H1 (cell line): ENCODE results near the gene IFT80. TPM values are rescaled to one million over a fixed set of nuclear protein-coding genes. Genes with fewer than 3 reads are reported as not detected.

Experiments
- CTCF ChIA-PET: fragments of 300-600 bp; sonication (Branson Sonifier 250); formaldehyde crosslinking; loops from one replicate; lab custom pipeline; 2021; ENCODE audit not compliant: partially characterized antibody; lab: Charles Lee
- POLR2A ChIA-PET: fragments of 300-600 bp; sonication (Branson Sonifier 250); formaldehyde crosslinking; loops from one replicate; lab custom pipeline; 2021; ENCODE audit warnings: inconsistent platforms; ENCODE audit not compliant: partially characterized antibody; lab: Charles Lee
- DNase-seq, 2 experiments: peaks; one replicate each; pipeline versions ENCODE4 v3.0.0 to v3.0.0-alpha.2; 2010 to 2022; ENCODE audit warnings: low spot score in 2 of 2, low read depth in 1 of 2, mixed read lengths in 1 of 2
- FAIRE-seq: peaks from 2 replicates; lab custom pipeline; 2011; peaks lifted over from hg19 to GRCh38; lab: Jason Lieb, UNC
- H2AFZ ChIP-seq: 2 replicates; pipeline ENCODE4 v1.8.1; 2012; ENCODE audit warnings: low read length, inconsistent platforms
- H2AK5ac ChIP-seq: 2 replicates; pipeline ENCODE4 v1.6.1; 2013; ENCODE audit warnings: low read depth, low read length
- H2BK120ac ChIP-seq: replicated peaks from 2 replicates; pipeline ENCODE3; 2013; ENCODE audit warnings: low read depth, low read length, inconsistent platforms
- H2BK12ac ChIP-seq: 2 replicates; pipeline ENCODE4 v1.6.1; 2013; ENCODE audit warnings: low read depth, low read length
- H2BK15ac ChIP-seq: 2 replicates; pipeline ENCODE4 v1.6.1; 2013; ENCODE audit warnings: low read length
- H2BK20ac ChIP-seq: 2 replicates; pipeline ENCODE4 v1.6.1; 2013; ENCODE audit warnings: low read length
- H2BK5ac ChIP-seq: 2 replicates; pipeline ENCODE4 v1.6.1; 2013; ENCODE audit warnings: low read depth, low read length
- H3K14ac ChIP-seq: 2 replicates; pipeline ENCODE4 v1.6.1; 2013; ENCODE audit warnings: inconsistent platforms; ENCODE audit not compliant: insufficient read length
- H3K18ac ChIP-seq: 2 replicates; pipeline ENCODE4 v1.6.1; 2013; ENCODE audit warnings: low read length; ENCODE audit errors: extremely low read depth
- H3K23ac ChIP-seq: 2 replicates; pipeline ENCODE4 v1.6.1; 2013; ENCODE audit warnings: inconsistent platforms; ENCODE audit not compliant: insufficient read length
- H3K23me2 ChIP-seq: 2 replicates; pipeline ENCODE4 v1.6.1; 2013; ENCODE audit warnings: low read depth, low read length
- H3K27ac ChIP-seq: 2 replicates; pipeline ENCODE4 v1.6.1; 2011; ENCODE audit warnings: low read depth, low read length, inconsistent platforms
- H3K27me3 ChIP-seq, 4 experiments: replicated peaks in 1 of 4; 1 replicate in 1 of 4; 2 replicates in 3 of 4; pipeline versions ENCODE4 v1.6.1 to v1.8.1; 2011 to 2013; ENCODE audit warnings: low read length in 3 of 4, mild to moderate bottlenecking in 3 of 4, inconsistent platforms in 2 of 4, mixed read lengths in 2 of 4, moderate library complexity in 1 of 4; ENCODE audit not compliant: control insufficient read depth in 3 of 4, insufficient read depth in 3 of 4; ENCODE audit errors: extremely low read depth in 1 of 4
- H3K36me3 ChIP-seq, 4 experiments: 2 replicates each; pipeline versions ENCODE4 v1.6.1 to v1.8.1; 2011 to 2013; ENCODE audit warnings: mild to moderate bottlenecking in 4 of 4, low read length in 3 of 4, moderate library complexity in 2 of 4, control low read depth in 1 of 4, inconsistent platforms in 1 of 4; ENCODE audit not compliant: insufficient read depth in 4 of 4, control insufficient read depth in 2 of 4
- H3K4ac ChIP-seq: replicated peaks from 2 replicates; pipeline ENCODE3; 2013; ENCODE audit warnings: low read length, low read depth, mixed read lengths, inconsistent platforms; ENCODE audit not compliant: insufficient read length
- H3K4me1 ChIP-seq, 4 experiments: replicated peaks in 1 of 4; 1 replicate in 1 of 4; 2 replicates in 3 of 4; pipeline versions ENCODE4 v1.6.1 to v1.8.1; 2011 to 2013; ENCODE audit warnings: low read length in 3 of 4, inconsistent platforms in 2 of 4, mixed read lengths in 1 of 4; ENCODE audit not compliant: insufficient read depth in 4 of 4, control insufficient read depth in 3 of 4
- H3K4me2 ChIP-seq, 2 experiments: 2 replicates each; pipeline versions ENCODE4 v1.6.1 to v1.8.1; 2011 to 2013; ENCODE audit warnings: low read depth in 2 of 2, low read length in 2 of 2, control low read depth in 1 of 2, inconsistent platforms in 1 of 2, mild to moderate bottlenecking in 1 of 2; ENCODE audit not compliant: insufficient read depth in 1 of 2
- H3K4me3 ChIP-seq, 4 experiments: fragments of 200-600, 300-600 bp in 1 of 4; sonication (generic), shearing (Covaris generic), sonication (Bioruptor Twin) in 1 of 4; 2 replicates each; pipeline versions ENCODE4 v1.5.1 to v1.8.1; 2011 to 2016; ENCODE audit warnings: low read length in 4 of 4, low read depth in 3 of 4, control low read depth in 2 of 4, inconsistent platforms in 2 of 4, mild to moderate bottlenecking in 2 of 4, mixed read lengths in 1 of 4, moderate library complexity in 1 of 4; ENCODE audit not compliant: insufficient read depth in 2 of 4; ENCODE audit errors: extremely low read depth in 1 of 4
- H3K56ac ChIP-seq: replicated peaks from 2 replicates; pipeline ENCODE3; 2013; ENCODE audit warnings: low read depth, mild to moderate bottlenecking, mixed read lengths, low read length, inconsistent platforms; ENCODE audit not compliant: insufficient read length
- H3K79me1 ChIP-seq: 2 replicates; pipeline ENCODE4 v1.6.1; 2013; ENCODE audit warnings: low read depth, low read length, control low read depth
- H3K79me2 ChIP-seq, 2 experiments: 2 replicates each; pipeline versions ENCODE4 v1.6.1 to v1.8.1; 2012 to 2013; ENCODE audit warnings: low read length in 2 of 2, mild to moderate bottlenecking in 2 of 2, inconsistent platforms in 1 of 2; ENCODE audit not compliant: insufficient read depth in 2 of 2, control insufficient read depth in 1 of 2
- H3K9ac ChIP-seq, 4 experiments: replicated peaks in 1 of 4; 1 replicate in 1 of 4; 2 replicates in 3 of 4; pipeline versions ENCODE4 v1.6.1 to v1.8.1; 2011 to 2013; ENCODE audit warnings: low read depth in 3 of 4, low read length in 3 of 4, control low read depth in 2 of 4, mild to moderate bottlenecking in 2 of 4, moderate library complexity in 2 of 4, inconsistent platforms in 1 of 4; ENCODE audit errors: extremely low read depth in 1 of 4
- H3K9me3 ChIP-seq, 2 experiments: 2 replicates each; pipeline versions ENCODE4 v1.6.1 to v1.8.1; 2012 to 2013; ENCODE audit warnings: mild to moderate bottlenecking in 2 of 2, moderate library complexity in 2 of 2, control low read depth in 1 of 2, inconsistent platforms in 1 of 2, low read depth in 1 of 2, low read length in 1 of 2, mixed read lengths in 1 of 2; ENCODE audit not compliant: insufficient read depth in 2 of 2
- H4K20me1 ChIP-seq, 2 experiments: replicated peaks in 1 of 2; 2 replicates each; pipeline versions ENCODE3 to v1.8.1; 2011 to 2013; ENCODE audit warnings: inconsistent platforms in 2 of 2, low read length in 2 of 2, mild to moderate bottlenecking in 1 of 2; ENCODE audit not compliant: insufficient read depth in 2 of 2, control insufficient read depth in 1 of 2
- H4K5ac ChIP-seq: 2 replicates; pipeline ENCODE4 v1.6.1; 2013; ENCODE audit warnings: low read length, low read depth, mixed read lengths, inconsistent platforms; ENCODE audit not compliant: insufficient read length
- H4K8ac ChIP-seq: 2 replicates; pipeline ENCODE4 v1.8.0; 2013; ENCODE audit warnings: mild to moderate bottlenecking, moderate library complexity, low read length, inconsistent platforms; ENCODE audit not compliant: insufficient read depth; ENCODE audit errors: extremely low read depth
- H4K91ac ChIP-seq: replicated peaks from 2 replicates; pipeline ENCODE3; 2013; ENCODE audit warnings: low read length, mixed read lengths, inconsistent platforms; ENCODE audit not compliant: insufficient read length
- FOSL1 ChIP-seq: IDR thresholded peaks from 2 replicates; pipeline ENCODE4 v1.6.1; 2011; ENCODE audit warnings: mild to moderate bottlenecking, low read depth, low read length, moderate library complexity; ENCODE audit not compliant: insufficient read depth
- POLR2AphosphoS5 ChIP-seq: IDR thresholded peaks from 2 replicates; pipeline ENCODE4 v1.6.1; 2011; ENCODE audit warnings: low read depth, low read length
- SP1 ChIP-seq: IDR thresholded peaks from 2 replicates; pipeline ENCODE4 v1.6.1; 2011; ENCODE audit warnings: low read depth, low read length
- TCF12 ChIP-seq: IDR thresholded peaks from 2 replicates; pipeline ENCODE4 v1.6.1; 2011; ENCODE audit warnings: low read depth, mild to moderate bottlenecking, low read length
- WGBS, 2 experiments: shearing (Covaris generic) in 1 of 2; methylation state at CpG; one replicate each; pipeline versions ENCODE4 v1.1.6 to v1.1.7; 2013 to 2015; ENCODE audit warnings: low lambda C conversion rate in 2 of 2, mixed read lengths in 2 of 2, inconsistent platforms in 1 of 2, low coverage in 1 of 2, missing lambda C conversion rate in 1 of 2; ENCODE audit not compliant: insufficient replicate concordance in 2 of 2, insufficient coverage in 1 of 2, insufficient read length in 1 of 2; ENCODE audit errors: extremely low coverage in 1 of 2, missing lambda C conversion rate in 1 of 2; 5-methylcytosine and 5-hydroxymethylcytosine counted together
- polyA plus RNA-seq, 7 experiments: library from polyadenylated mRNA; depleted of rRNA in 3 of 7; stranded (reverse) in 5 of 7; unstranded in 2 of 7; fragments of >200 nt in 5 of 7; fragments of 200-250 nt in 2 of 7; gene quantifications; 1 replicate in 5 of 7; 2 replicates in 1 of 7; 4 replicates in 1 of 7; pipeline versions ENCODE4 v1.2.1 to v1.2.3, GENCODE V29; 2011 to 2013; ENCODE audit warnings: missing spikeins in 2 of 7, mixed read lengths in 2 of 7
- total RNA-seq: library from RNA; stranded (reverse); fragmentation: NEBNext Ultra II Directional; extraction: Animal tissue kit (Norgen Biotek cat#: 25700); gene quantifications from 2 replicates; pipeline ENCODE4 v1.2.1, GENCODE V29; 2021

The IFT80 gene
- total and polyA plus RNA-seq, 2 of the 8 experiments (the other 6 are each of a cell fraction or from before 2014, with no cell fraction given) = 7.2 to 25.9 TPM

- no peak overlapping the region for H4K8ac ChIP-seq
- no peak overlapping the region for H3K4me2 ChIP-seq
- H3K4ac ChIP-seq = no peak overlapping the region
- H3K14ac ChIP-seq = no peak overlapping the region
- no peak overlapping the region for H3K18ac ChIP-seq
- no peak overlapping the region for H2AK5ac ChIP-seq
- POLR2A ChIA-PET = interaction anchor here (3.1 to 8.6 kb wide), 2 partner anchors 8 to 12 kb away, joined by 12 to 70 read pairs; partner anchors contain the start of gene TRIM59
- H3K9ac ChIP-seq = no peak overlapping the region
- H3K23ac ChIP-seq = no peak overlapping the region
- no peak overlapping the region for H4K5ac ChIP-seq
- no peak overlapping the region for H2BK5ac ChIP-seq
- H3K9me3 ChIP-seq = no peaks in the 10 kb centered on the region
- no peak overlapping the region for H2BK120ac ChIP-seq
- H3K79me1 ChIP-seq = no peaks in the 10 kb centered on the region
- H3K4me1 ChIP-seq = peaks cover 0 to 5% (median under 1%) of the 10 kb centered on the region in 4 experiments; a peak in 3 of 7 replicates
- no peaks in the 10 kb centered on the region for H3K23me2 ChIP-seq
- H3K27me3 ChIP-seq = no peaks in the 10 kb centered on the region
- no peak overlapping the region for H2BK20ac ChIP-seq
- no peak overlapping the region for H3K4me3 ChIP-seq
- H2BK15ac ChIP-seq = no peak overlapping the region
- H4K20me1 ChIP-seq = peaks cover 1 to 8% of the 10 kb centered on the region in 2 experiments
- no peak for FAIRE-seq
- no peak for DNase-seq
- H4K91ac ChIP-seq = no peak overlapping the region
- H3K27ac ChIP-seq = no peak overlapping the region
- TF ChIP-seq FOSL1 = no peak
- TF ChIP-seq POLR2AphosphoS5 = 0 out of 2 replicates have a peak, but pooled peaks have one; percentile 24
- no peak for TF ChIP-seq TCF12
- TF ChIP-seq SP1 = no peak
- TF ChIP-seq, all 59 proteins: peak for 1
- H2AFZ ChIP-seq = no peak overlapping the region
- peaks cover 0 to 77% of the 10 kb centered on the region in 2 experiments; a peak in 3 of 4 replicates for H3K79me2 ChIP-seq
- peaks cover 2 to 72% (median 35%) of the 10 kb centered on the region in 4 experiments; a peak in 5 of 8 replicates for H3K36me3 ChIP-seq
- no peak overlapping the region for H3K56ac ChIP-seq
- no peak overlapping the region for H2BK12ac ChIP-seq
- 90% methylated on average over 5 of the region's 5 CpGs; no CpG with 5 or more reads in 1 of the 2 experiments for WGBS, 2 experiments
- CTCF ChIA-PET = no interaction called here
Measured at GRCh38 chr3:160437083-160437455, 38.0 kb upstream of the IFT80 start.
